ENCODE results near the gene DGKQ.

DNA sequence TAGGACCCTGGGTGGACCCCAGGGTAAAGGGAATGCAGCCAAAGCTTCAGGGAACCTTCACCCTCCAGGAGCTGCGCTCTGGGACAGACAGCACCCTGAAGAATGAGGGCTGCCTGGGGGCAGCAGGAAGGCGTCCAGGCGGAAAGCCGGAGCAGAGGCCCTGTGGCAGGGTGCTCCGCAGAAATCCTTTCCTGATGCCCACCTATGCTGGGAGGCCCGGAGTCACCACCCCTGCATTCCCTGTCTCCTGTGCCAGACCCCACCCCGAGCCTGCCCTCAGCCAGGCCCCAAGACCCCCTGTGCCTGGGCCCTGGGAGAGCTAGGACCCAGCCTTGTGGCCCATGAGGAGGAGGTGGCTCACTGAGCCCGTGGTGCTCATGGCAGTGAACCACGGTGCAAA is 1.3 kb upstream of the DGKQ start:
- TF ChIP-seq, protein P1, sequence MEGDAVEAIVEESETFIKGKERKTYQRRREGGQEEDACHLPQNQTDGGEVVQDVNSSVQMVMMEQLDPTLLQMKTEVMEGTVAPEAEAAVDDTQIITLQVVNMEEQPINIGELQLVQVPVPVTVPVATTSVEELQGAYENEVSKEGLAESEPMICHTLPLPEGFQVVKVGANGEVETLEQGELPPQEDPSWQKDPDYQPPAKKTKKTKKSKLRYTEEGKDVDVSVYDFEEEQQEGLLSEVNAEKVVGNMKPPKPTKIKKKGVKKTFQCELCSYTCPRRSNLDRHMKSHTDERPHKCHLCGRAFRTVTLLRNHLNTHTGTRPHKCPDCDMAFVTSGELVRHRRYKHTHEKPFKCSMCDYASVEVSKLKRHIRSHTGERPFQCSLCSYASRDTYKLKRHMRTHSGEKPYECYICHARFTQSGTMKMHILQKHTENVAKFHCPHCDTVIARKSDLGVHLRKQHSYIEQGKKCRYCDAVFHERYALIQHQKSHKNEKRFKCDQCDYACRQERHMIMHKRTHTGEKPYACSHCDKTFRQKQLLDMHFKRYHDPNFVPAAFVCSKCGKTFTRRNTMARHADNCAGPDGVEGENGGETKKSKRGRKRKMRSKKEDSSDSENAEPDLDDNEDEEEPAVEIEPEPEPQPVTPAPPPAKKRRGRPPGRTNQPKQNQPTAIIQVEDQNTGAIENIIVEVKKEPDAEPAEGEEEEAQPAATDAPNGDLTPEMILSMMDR (IDR thresholded peaks at IDR 0.05; ENCODE audit: low read length) = no peak
- no peak for TF ChIP-seq EZH2 (optimal IDR thresholded peaks at IDR 0.05; ENCODE audit: low read depth, low read length)
